Breast epithelium (tissue), 4 donors: ENCODE measurements around the gene CTXN2. TPM values are rescaled to one million over a fixed set of nuclear protein-coding genes. Genes with fewer than 3 reads are reported as not detected.

ENCODE experiments used
- DNase-seq, 2 donors: peaks; one replicate each; pipeline ENCODE4 v3.0.0-alpha.2; 2019; ENCODE audit warnings: low spot score in 2 of 2
- H3K27ac ChIP-seq, 2 donors: fragments of 200-600 bp; sonication (generic) in 1 of 2; one replicate each; pipeline ENCODE4 v1.5.1; 2016 to 2019; ENCODE audit warnings: mild to moderate bottlenecking in 1 of 2
- H3K27me3 ChIP-seq, 2 donors: fragments of 200-600 bp; sonication (generic) in 1 of 2; one replicate each; pipeline versions ENCODE4 v1.5.1 to v1.6.0; 2017 to 2019; ENCODE audit warnings: control low read depth in 1 of 2, mild to moderate bottlenecking in 1 of 2
- H3K36me3 ChIP-seq: fragments of 200-600 bp; one replicate; pipeline ENCODE4 v1.5.1; 2019
- H3K4me1 ChIP-seq, 2 donors: fragments of 200-600 bp; sonication (generic); one replicate each; pipeline ENCODE4 v1.5.1; 2016 to 2019; ENCODE audit warnings: control low read depth in 1 of 2
- H3K4me3 ChIP-seq, 3 donors: fragments of 200-600 bp; sonication (generic); 1 replicate in 2 of 3; 2 replicates in 1 of 3; pipeline ENCODE4 v1.5.1; 2016 to 2019; ENCODE audit warnings: mild to moderate bottlenecking in 3 of 3, moderate library complexity in 2 of 3
- H3K9me3 ChIP-seq, 2 donors: fragments of 200-600 bp; sonication (generic) in 1 of 2; one replicate each; pipeline ENCODE4 v1.5.1; 2016 to 2019; ENCODE audit warnings: control low read depth in 1 of 2
- POLR2A ChIP-seq: fragments of 450-650 bp; IDR thresholded peaks from one replicate; pipeline ENCODE4 v1.6.1; 2016; ENCODE audit warnings: antibody characterized with exemption, mild to moderate bottlenecking, moderate library complexity
- POLR2AphosphoS5 ChIP-seq, 3 donors: sonication (generic); formaldehyde crosslinking; IDR thresholded peaks; one replicate each; pipeline ENCODE4 v1.6.1; 2017; ENCODE audit warnings: antibody characterized with exemption in 3 of 3
- intact Hi-C: fragments of 100-400 bp; cut with DNase I; formaldehyde crosslinking; loops from one replicate; pipeline ENCODE4 v1.15.1; 2023; ENCODE audit warnings: low total_unique reads
- total RNA-seq, 3 donors: library from RNA; depleted of rRNA; stranded (reverse); fragments of >200 nt; gene quantifications; one replicate each; pipeline ENCODE4 v1.1.0, GENCODE V29; 2016
- TF ChIP-seq, protein P1 (sequence below), 3 donors: fragments of 450-650 bp; IDR thresholded peaks; one replicate each; pipeline ENCODE4 v1.5.1; 2016 to 2017; ENCODE audit warnings: antibody characterized with exemption in 3 of 3, mild to moderate bottlenecking in 3 of 3, moderate library complexity in 3 of 3

Gene CTXN2
- total RNA-seq, 3 donors from 2014 or later, result not detected

DNA sequence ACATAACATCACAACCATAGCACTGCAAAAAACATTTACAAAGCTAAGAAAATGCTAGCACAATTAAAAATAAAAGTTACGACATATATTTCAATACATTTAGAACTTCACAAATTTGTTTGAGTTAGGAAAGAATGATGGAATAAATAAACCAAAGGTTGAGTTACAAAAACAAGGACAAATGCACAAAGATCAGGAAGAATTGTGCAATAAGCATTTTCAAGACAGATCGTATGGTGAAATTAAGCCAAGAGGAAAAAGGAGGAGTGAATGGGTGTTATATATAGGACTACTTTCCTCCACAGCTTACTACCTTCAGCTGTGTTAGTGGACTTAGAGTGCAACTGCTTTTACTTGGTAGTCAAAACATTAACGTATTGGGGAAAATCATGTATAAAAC lies 5.9 kb upstream of the CTXN2 start:
- Histone ChIP-seq H3K27ac (no peak overlapping the region), H3K9me3 (no peaks in the 10 kb centered on the region), H3K4me1 (no peaks in the 10 kb centered on the region), H3K4me3 (no peak overlapping the region), H3K27me3 (peaks cover 0 to 4% of the 10 kb centered on the region in 2 donors), H3K36me3 (no peaks in the 10 kb centered on the region)
- intact Hi-C loops, result no loop called here
- DNase-seq, result no peak
- no peak for TF ChIP-seq POLR2A
- TF ChIP-seq, protein P1, sequence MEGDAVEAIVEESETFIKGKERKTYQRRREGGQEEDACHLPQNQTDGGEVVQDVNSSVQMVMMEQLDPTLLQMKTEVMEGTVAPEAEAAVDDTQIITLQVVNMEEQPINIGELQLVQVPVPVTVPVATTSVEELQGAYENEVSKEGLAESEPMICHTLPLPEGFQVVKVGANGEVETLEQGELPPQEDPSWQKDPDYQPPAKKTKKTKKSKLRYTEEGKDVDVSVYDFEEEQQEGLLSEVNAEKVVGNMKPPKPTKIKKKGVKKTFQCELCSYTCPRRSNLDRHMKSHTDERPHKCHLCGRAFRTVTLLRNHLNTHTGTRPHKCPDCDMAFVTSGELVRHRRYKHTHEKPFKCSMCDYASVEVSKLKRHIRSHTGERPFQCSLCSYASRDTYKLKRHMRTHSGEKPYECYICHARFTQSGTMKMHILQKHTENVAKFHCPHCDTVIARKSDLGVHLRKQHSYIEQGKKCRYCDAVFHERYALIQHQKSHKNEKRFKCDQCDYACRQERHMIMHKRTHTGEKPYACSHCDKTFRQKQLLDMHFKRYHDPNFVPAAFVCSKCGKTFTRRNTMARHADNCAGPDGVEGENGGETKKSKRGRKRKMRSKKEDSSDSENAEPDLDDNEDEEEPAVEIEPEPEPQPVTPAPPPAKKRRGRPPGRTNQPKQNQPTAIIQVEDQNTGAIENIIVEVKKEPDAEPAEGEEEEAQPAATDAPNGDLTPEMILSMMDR (IDR thresholded peaks at IDR 0.05), result no peak
- no peak for TF ChIP-seq POLR2AphosphoS5 (IDR thresholded peaks at IDR 0.05)

DNA sequence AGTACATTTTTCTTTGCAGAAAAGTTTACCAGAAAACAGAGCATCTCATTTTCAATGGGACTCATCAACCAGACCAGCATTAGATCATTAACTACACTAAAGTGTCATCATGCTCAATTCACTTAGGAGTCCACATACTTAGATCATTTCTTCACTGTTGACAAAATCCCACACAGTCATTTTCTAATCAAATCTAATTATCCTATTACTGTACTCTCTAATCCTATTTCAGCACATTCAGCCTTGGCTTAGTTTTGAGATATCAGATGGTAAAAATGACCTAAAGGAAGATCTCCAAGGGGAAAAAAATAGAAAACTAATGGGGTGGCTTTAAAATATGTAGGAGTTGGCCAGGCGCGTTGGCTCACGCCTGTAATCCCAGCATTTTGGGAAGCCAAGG lies 5.2 kb upstream of the CTXN2 start:
- intact Hi-C loops, result no loop called here
- H3K4me1 ChIP-seq, result no peaks in the 10 kb centered on the region
- no peaks in the 10 kb centered on the region for H3K9me3 ChIP-seq
- no peak for DNase-seq
- H3K27me3 ChIP-seq, result peaks cover 0 to 4% of the 10 kb centered on the region in 2 donors
- H3K4me3 ChIP-seq, result no peak overlapping the region
- no peaks in the 10 kb centered on the region for H3K36me3 ChIP-seq
- no peak overlapping the region for H3K27ac ChIP-seq
- no peak for TF ChIP-seq POLR2A
- TF ChIP-seq POLR2AphosphoS5 (IDR thresholded peaks at IDR 0.05), result no peak
- TF ChIP-seq, protein P1 (IDR thresholded peaks at IDR 0.05), result no peak

DNA sequence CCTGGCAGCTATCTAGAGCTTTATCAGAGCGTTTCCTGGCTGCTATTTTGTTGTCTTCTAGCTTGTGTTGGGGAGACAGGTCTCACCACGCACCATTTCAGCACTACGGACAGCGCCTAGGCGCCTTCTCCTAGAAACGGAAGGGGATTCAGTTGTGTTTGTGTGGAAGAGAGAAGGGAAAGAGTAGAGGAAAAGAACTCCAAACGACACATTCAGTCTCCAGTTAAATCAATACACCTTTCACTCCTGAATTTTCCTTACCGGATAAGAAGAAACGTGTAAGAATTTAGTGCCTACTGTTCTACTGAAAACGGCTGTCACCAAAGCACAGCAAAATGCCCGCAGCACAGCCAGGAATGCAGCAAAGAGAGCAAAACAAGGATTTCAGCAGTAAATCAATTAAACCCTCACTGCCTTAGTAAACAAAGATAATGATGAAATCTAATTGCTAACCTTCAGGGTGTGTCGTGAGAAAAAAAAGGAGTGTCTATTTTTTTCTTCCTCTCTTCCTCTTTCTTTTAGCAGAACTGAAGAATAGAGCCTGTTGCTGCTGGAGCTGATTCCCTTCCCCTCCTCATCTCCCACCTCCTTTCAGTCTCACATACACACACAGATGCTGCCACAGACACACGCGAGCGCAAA lies 412 bp upstream of the CTXN2 start:
- peak in 1 of 2 donors; percentile 53 for DNase-seq
- Histone ChIP-seq H3K4me3 (no peak overlapping the region), H3K9me3 (no peaks in the 10 kb centered on the region), H3K27ac (no peak overlapping the region), H3K36me3 (no peaks in the 10 kb centered on the region), H3K27me3 (peaks cover 0 to 18% of the 10 kb centered on the region in 2 donors), H3K4me1 (no peaks in the 10 kb centered on the region)
- TF ChIP-seq POLR2A, result no peak
- no peak for TF ChIP-seq POLR2AphosphoS5 (IDR thresholded peaks at IDR 0.05)
- TF ChIP-seq, protein P1 (IDR thresholded peaks at IDR 0.05), result no peak
- intact Hi-C loops, result no loop called here

DNA sequence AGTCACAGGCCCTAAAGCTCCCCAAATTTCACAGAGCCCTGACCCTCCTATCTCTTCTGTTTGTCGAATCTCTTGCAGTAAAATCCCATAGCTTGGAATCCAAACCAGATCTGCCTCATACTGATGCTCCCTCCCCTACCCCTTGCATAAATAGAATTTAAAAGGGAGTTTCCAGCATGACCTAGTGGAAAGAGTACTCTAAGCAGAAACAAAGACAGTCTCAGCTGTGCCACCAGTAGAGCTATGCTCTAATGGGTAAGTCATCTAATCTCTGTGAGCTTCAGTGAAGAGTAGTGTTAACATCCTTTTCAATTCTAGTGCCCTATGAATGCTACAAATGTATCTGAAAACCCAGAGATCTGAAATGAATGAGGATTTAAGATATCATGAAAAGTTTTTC lies 10.6 kb downstream of the CTXN2 start:
- no peaks in the 10 kb centered on the region for H3K27me3 ChIP-seq
- H3K9me3 ChIP-seq, result no peaks in the 10 kb centered on the region
- H3K36me3 ChIP-seq, result no peaks in the 10 kb centered on the region
- TF ChIP-seq, protein P1 (IDR thresholded peaks at IDR 0.05), result no peak
- TF ChIP-seq POLR2A (no peak), POLR2AphosphoS5 (IDR thresholded peaks at IDR 0.05) (no peak)
- no peak for DNase-seq
- H3K4me3 ChIP-seq, result no peak overlapping the region
- no peaks in the 10 kb centered on the region for H3K4me1 ChIP-seq
- H3K27ac ChIP-seq, result no peak overlapping the region
- intact Hi-C loops, result no loop called here

DNA sequence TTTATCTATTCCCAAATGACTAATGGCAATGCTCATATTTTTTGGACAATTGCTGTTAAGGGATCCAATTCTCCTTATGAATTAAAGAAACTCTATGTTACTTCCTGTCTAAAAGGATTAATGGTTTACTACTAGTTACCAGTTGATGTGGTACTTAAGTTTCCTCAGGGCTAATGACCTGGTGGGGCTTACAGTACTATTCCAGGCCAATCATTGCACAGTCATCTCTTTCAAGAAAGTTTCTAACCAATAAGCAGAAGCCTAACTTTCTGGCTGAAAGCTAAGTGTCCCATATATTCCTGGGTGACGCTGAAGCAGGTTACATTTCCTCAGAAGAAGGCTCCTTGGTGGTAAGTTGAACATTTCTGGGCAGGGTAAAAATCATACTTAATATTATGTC lies 14.5 kb downstream of the CTXN2 start, which contains the start of gene SLC12A1:
Gene SLC12A1, plus strand, starts transcription at position 322 of the 400 bp plus-strand sequence. CDS start 1,418 bp downstream, outside the sequence.
- H3K36me3 ChIP-seq, result no peaks in the 10 kb centered on the region
- no peaks in the 10 kb centered on the region for H3K27me3 ChIP-seq
- no peaks in the 10 kb centered on the region for H3K4me1 ChIP-seq
- H3K9me3 ChIP-seq, result no peaks in the 10 kb centered on the region
- TF ChIP-seq, protein P1 (IDR thresholded peaks at IDR 0.05), result no peak
- no peak for TF ChIP-seq POLR2A
- TF ChIP-seq POLR2AphosphoS5 (IDR thresholded peaks at IDR 0.05), result no peak
- no peak for DNase-seq
- H3K27ac ChIP-seq, result no peak within 1 kb of the TSS
- intact Hi-C loops, result loop anchor here (2.0 kb wide), 1 partner anchor 43 kb away; no protein-coding TSS in a partner anchor
- H3K4me3 ChIP-seq, result no peak within 1 kb of the TSS
